A549 treated with ZK216348 at 1 μM for 4 hours (cell line): Measurements from ENCODE around the gene PTH. TPM values are rescaled to one million over a fixed set of nuclear protein-coding genes. Genes with fewer than 3 reads are reported as not detected.

Experiments used
- total RNA-seq: library from RNA; stranded (reverse); fragments of 200-300 nt; extraction: Qiagen RNA extraction; gene quantifications from 5 replicates; pipeline ENCODE4 v1.2.3, GENCODE V29; 2022; ENCODE audit warnings: low read depth

PTH gene
- not detected in 5 replicates for total RNA-seq

GRCh38 chr11:13495929-13496328 lies at the start of gene PTH:
Gene PTH, minus strand, starts transcription at chr11:13495997. Its CDS starts 3,142 bp downstream, at chr11:13492855.

GRCh38 chr11:13462901-13463778 lies 32.7 kb downstream of the PTH start, which contains the start of gene BTBD10:
Gene BTBD10, minus strand, starts transcription at chr11:13463222. Its CDS starts 18,098 bp downstream, at chr11:13445124.

Other genes with a start within 250 kb of the PTH start
- 7.3 to 11.0 TPM (median 9.8 TPM) in 5 replicates for gene BMAL1, start 218.2 kb downstream of the PTH start, total RNA-seq
- 37.8 to 57.2 TPM (median 43.7 TPM) in 5 replicates for gene BTBD10, start 32.8 kb downstream of the PTH start, total RNA-seq
- gene FAR1, start 172.7 kb upstream of the PTH start, total RNA-seq, result 40.0 to 64.8 TPM (median 50.7 TPM) in 5 replicates